HCEC 1CT (cell line): ENCODE measurements around the gene YTHDF1.

Source experiments
- DNase-seq: peaks from one replicate; pipeline ENCODE4 v3.0.0-alpha.2; 2017

The YTHDF1 gene

DNA sequence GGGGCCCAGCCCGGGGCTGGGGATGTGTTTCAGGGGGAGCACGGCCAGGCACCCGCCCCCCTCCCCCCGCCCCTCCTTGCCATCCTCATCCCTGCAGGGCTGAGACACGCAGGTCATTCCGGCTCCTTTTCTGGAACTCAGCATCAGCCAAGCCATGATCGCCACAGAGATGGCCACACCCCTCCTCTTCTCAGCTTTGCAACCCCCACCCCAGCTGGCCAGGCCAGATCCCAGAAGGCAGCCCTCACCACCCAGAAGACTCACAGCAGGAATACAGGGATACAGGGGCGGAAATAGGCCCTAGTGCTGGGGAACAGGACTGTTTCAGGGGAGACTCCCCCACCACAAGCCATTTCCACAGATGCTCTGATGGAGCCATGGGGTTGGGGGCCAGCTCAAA, 33.5 kb downstream of the YTHDF1 start:
- DNase-seq = no peak

DNA sequence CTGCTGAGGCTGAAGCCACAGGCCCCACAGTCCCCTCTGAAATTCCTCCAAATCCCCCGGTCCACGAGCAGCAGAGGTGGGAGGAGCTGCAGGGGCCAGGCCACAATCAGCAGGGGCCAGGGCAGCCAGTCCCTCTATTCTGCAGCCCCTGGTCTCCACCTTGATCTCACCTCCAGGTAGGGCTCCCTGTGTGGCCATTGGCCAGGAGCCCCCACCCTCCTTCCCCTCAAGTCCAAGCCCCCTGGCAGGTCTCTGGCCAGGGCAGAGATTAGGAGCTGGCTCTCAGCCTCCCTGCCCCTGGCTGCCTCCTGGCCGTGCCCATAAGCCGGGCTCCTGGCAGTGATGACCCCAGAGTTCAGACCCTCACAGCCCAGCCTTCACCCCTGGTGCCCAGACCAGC, 34.7 kb downstream of the YTHDF1 start:
- no peak for DNase-seq

DNA sequence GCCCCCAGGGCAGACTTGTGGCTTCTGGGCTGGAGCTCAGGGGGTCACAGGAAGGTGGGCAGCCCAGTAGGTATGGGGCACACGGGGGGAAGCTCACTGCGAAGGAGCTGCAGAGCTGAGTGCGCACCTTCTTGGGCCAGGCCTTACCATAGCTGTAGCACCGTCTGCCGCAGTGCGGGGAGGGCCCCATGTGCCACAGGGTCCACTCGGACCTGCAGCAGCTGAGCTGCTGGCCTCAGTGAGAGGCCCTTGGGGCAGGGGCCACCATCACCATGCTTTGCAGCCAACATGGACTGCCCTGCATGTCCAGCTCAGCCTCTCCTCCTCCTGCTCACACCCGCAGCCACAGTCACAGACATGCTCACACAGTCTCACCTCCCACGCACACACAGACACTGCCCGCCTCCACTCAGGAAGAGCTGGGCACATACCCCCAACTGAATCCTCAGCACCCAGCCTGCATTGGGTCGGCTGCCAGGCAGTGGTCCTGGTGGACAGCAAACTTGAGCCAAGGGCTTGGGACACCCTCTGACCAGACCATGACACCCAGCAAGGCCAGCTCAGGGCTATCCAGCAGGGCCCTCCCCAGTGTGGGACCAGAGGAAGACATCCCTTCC, 35.3 kb downstream of the YTHDF1 start:
- no peak for DNase-seq

DNA sequence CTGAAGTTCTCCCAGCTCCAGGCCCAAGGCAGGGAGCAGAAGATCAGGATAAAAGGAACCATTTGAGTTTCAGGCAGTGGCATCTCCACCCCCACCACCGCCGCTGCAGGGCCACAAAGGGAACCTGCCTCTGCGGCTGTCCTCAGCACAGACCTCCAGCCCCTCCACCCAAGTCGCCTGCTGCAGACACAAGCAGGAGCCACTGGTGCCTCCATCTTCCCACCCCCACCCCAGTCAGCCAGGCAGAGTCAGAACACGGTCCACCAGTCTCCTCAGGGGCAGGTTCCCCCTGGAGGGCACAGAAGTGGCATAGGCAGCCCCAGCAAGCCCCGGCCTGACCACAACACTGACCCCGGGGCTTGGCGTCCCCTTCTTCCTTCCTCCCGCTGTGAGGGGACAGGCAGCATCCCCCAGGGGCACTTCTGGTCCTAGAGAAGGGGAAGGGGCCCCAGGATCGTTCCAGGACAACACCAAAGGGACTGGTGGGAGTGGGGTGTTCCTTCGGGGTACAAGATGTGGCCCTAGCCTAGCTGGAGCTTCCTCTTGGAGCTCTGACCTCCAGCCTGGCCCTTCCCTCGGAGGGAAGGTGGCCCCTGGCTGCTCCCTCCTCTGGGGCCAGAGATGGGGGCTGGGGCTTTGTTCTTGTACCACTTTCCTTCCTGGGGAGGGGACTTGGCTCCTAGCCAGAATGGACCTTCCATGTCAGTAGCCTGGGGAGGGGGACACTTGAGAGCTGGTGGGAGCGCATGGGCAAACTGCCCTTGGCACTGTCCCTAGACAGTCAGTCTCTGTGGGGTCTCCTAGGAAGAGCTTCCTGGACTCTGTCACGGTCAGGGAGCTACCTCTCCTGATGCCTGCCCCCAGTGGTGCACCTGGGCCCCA, 36.0 kb downstream of the YTHDF1 start:
- no peak for DNase-seq

DNA sequence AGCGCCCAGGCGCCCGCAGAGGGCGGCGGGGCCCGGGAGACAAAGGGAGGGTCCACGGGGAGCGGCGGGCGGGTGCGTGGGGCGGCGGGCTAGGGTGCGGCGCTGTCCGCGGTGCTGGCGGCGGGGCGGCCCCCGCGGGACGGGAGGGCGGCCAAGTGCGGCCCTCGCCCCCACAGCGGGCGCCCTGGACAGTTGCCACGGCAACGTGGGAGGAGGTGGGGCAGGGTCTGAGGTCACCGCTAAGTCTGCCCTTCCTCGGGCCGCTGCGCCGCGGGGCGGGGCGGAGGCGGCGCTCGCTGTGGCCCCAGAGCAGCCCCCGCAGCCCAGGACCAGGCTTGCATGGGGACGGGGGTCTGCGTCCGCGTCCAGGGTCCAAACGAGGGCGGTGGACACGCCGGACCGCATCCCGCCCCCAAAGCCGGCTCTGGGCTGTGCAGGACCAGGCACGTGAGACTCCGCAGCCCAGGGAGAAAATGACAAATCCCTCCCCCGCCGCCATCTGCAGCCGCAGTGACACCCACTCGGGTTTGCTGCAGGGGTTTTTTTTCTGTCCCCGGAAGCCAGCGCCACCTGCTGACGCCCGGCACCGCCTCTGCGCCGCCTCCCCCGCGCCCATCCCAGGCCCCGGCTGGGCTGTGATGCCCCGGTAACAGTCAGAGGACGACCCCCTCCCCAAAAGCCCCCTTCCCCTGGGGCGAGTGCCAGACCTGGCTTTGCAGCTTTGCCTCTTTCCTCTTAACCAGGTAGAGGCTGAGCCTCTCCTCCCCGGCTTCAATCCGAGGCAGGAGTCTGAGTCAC, 36.8 kb downstream of the YTHDF1 start:
- DNase-seq = no peak

DNA sequence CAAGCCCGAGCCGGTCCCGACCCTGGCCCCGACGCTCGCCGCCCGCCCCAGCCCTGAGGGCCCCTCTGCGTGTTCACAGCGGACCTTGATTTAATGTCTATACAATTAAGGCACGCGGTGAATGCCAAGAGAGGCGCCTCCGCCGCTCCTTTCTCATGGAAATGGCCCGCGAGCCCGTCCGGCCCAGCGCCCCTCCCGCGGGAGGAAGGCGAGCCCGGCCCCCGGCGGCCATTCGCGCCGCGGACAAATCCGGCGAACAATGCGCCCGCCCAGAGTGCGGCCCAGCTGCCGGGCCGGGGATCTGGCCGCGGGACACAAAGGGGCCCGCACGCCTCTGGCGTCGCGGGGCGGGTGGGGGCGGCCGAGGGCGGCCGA, 37.5 kb downstream of the YTHDF1 start:
- no peak for DNase-seq

DNA sequence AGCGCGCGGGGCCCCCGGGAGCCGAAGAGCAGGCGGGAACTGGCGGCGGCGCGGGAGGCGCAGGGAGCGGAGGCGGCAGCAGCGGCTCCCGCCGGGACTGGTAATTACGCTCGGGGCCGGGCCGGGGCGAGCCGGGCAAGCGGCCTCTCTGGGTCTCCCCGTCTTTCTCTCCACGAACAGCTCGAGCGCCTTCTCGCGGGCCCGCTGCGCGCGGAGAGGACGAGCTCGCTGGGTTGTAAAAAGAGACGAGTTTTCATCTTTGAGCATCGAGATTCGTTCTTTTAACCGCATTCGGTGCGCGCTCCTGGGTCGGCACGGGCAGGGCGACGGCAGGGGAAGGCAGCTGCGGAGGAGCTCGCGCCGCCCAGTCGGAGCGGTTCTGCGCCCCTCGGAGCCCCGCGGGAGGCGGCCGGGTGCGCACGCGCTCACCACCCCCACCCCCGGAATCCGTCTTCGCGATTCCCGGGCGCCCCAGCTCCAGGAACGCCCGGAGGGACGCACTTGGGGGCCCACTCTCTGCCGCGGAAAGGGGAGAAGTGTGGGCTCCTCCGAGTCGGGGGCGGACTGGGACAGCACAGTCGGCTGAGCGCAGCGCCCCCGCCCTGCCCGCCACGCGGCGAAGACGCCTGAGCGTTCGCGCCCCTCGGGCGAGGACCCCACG, 38.0 kb downstream of the YTHDF1 start:
- no peak for DNase-seq

DNA sequence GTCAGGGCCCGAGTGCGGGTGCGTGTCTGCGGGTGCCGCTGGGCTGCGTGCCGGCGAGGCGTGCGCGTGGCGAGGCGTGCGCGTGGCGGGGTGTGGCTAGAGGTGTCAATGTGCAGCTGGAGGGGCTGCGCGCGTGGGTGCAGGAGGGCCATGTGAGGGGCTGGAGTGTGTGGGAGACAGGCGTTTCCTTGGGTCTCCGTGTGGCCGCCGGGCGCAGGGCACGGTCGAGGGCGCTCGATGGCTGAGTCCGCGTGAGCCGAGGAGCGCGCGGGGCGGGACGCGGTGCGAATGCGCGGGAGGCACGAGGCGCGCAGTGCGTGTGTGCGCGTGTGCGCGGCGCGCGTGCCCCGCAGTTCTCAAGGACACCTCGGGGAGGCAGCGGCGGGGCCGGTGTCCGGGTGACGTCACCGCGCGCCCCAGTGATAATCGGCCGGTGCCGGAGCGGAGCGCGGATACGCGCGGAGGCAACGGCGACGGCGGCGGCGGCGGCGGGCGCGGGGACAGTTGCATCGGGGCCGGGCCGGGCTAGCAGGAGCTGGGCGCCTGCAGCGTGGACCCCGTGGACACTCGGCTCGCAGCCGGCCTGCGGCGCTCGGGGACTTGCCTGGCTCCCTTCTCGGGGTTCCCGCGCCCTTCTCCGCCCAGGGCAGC, 38.7 kb downstream of the YTHDF1 start:
- DNase-seq = no peak

DNA sequence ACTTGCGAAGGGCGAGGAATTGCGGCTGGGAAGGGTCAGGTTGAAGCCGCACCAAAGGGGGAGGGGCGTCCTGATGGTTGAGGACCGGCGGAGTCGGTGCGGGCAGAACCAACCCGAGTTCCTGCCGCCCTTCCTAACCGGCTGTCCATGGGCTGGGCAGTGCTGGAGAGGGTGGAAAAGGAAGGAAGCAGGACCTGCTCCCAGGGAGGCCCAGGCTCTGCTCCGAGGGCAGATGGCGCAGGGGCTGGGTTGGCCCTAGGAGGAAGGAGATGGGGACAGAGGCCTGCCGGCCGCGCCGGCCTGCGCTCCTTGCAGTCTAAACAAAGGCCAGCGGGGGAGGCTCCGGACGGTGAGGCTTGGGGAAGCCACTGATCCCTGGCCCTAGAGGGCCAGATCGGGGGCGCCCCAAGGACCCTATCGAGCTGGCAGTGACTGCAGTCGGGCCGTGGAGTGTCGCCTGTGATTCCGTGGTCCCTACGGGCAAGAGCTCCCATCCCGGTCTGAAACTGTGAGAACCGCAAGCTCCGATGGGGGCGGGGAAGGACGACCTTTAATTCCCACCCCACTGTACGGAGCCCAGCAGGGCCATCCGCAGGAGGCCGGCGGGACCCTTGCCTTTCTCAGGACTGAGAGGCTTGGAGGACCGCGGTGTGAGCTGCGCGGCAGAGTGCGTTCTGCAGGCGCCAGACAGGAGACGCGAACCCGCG, 39.4 kb downstream of the YTHDF1 start:
- no peak for DNase-seq

DNA sequence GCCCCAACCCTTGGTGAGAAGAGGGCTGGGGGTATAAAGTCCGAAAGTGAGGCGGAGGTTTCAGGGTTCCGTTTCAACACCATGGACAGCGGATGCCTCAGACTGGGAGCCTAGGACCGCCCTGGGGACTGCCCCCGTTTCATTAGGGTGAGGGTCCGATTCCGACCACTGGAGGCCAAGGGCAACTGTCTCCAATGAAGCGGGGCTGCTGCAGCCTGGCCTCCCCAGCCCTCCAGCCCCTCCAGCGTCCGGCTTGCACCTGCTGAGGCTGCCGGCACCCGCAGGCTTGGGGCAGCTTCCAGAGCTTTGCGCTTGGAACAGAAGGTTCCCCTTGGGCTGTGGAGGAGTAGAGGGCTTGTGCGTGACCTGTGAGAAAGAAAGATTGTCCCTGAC, 39.9 kb downstream of the YTHDF1 start:
- no peak for DNase-seq

DNA sequence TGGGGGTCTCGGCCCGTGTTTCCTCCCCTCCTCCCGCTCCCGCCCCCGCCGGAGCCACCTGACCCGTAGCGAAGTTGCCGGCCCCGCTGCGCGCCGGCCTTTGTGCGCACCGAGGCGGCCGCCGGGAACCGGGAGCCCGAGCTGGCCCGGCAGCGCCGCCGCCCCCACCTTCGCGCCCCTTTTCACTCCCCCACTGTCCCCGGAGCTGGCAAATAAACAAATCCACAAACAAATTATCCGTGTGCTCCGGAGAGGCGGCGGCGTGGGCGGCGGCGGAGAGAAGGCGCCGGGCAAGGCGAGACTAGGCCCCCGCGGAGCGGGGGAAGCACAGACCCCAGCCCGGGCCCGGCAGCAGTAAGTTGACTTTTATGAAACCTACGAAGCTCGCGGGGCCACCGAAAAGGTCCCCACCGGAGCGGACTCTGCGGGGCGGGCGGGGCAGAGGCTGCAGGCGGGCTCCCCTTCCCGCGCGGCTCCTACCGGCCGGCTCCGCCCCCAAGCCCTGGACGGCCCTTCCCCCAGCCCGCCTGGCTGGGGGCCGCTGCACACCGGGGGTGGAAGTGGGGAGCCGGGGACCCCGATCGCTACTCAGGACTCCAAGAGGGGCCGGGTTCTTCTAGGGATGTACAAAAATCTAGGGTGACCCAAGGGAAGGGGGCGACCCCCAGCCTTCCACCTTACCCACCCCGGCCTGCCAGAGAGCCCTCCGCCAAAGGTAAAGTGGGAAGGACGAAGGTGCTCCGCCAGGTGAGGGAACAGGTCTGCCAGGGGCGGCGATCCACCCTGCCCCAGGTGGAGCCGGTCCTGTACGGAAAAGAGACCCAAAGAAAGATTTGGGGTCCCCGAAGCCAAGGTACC, 40.7 kb downstream of the YTHDF1 start:
- no peak for DNase-seq

DNA sequence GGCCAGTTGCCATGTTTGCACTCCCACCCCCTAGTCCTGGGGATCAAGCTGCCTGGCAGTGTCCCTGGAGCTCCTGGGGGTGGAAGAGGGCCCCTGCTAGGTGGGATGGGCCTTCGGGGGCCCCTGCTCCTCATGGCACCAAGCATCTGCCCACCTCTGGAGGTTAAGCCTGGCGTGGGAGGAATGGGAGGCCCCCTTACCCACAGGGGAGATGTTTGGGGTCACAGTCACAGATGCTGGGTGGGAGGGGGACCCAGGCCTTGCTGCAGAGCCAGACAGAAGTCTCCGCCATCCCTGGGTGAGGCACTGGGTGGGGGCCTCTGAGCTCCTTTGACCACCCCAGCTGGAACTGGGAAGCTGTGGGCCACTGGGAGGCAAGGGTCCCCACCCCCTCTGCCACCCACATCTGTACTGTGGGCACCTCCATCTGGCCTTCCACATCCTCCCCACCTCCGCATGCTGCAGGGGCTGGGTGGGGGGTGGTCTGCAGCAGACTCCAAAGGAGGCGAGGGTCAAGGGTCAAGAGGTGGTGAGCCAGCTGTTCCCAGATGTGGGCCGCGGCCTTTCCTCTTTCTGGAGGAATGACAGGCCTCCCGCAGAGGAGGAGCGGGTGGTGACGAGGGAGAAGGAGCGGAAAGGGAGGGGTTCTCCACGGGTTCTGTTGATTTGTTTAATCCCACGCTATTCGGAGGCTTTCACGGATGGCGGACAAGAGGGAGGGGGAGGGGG, 41.5 kb downstream of the YTHDF1 start:
- no peak for DNase-seq

DNA sequence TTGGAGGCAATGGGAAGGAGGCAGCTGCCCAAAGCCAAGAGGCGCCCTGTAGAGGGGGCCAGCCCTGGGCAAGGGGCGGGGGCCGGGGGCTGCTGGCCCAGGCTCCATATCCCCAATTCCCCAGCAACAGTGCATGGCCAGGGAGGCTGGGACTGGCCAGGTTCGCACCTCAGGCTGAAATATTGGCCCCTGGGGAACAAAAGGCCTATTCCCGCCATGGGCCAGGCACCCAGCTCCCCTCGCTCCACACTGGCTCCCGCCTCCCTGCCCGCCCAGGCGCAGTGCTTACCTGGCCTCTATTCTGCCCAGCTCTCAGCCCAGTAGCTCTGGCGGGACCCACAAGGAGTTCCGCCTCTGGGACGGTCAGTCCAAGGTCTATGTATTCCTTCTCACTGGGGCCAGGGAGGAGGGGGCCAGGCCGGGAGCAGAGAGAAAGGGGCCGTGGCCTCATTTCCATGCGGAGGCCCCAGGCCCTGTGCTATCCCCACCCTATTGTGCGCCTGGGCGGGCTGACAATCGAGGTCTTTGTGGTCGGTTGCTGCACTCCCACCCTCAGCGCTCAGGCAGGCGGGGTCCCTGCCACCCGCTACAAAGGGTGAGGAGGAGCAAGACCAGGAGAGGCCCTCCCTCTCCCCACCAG, 42.3 kb downstream of the YTHDF1 start:
- no peak for DNase-seq

DNA sequence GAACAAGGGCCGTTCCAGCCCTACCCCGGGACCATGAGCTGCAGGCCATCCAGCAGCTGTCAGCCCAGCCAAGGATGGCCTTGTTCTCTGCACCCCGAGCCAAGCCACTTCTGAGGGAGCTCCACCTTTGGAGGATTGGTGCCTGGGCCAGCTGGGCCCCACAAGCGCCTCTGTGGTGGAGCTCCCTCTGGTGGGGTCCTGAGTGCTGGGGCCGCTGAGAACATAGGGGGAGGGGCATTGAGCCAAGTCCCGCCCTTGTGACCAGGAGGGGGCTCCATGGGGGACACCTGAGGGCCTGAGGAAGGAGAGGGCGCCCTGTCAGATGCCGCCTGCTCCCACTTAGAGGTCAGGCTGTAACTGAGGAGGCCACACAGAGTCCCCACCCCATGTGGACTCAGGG, 43.2 kb downstream of the YTHDF1 start:
- no peak for DNase-seq

DNA sequence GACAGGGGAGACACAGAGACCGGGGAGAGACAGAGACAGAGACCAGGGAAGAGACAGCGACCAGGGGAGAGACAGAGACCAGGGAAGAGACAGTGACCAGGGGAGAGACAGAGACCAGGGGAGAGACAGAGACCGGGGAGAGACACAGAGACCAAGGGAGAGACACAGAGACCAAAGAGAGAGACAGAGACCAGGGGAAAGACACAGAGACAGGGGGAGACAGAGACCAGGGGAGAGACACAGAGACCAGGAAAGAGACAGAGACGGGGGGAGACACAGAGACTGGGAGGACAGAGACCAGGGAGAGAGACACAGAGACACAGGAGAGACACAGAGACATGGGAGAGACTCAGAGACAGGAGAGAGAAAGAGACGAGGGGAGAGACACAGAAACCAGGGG, 43.9 kb downstream of the YTHDF1 start:
- DNase-seq = no peak

DNA sequence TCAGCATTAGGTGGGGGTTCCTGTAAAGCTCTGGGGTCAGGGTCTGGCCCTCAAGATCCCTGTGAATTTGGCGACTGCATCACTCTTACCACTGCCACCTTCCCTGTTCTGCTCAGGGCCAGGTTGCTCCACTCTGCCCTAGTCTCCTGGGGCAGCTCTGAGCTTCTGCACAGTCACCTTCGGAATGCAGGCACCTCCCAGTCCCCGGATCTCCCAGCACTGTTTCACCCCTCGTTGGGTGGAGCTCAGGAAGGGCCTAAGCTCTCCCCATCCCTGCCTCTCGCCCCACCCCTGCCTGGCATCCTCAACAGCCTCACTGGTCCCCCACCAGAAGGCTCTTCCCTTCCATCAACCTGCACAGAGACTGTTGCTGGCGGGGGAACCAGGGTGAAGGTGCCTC, 46.2 kb downstream of the YTHDF1 start:
- no peak for DNase-seq

DNA sequence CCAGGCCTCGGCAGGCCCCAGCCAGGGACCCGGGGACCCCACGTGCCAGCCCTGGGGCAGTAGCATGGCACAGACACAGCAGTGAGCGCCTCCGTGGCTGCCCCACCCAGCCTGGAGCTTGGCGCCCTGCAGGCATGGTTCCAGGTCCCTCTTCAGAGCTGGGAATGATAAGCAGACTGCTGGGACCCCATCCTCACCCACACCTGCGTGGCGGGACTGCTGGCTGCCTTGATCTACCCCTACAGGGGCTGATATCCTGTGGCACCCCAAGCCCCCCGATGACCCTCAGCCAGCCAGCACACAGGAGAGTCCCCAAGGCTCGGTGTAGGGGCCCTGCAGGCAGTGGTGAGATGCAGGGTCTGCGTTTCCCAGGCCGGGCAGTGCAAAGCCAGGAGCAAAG, 47.1 kb downstream of the YTHDF1 start:
- no peak for DNase-seq

DNA sequence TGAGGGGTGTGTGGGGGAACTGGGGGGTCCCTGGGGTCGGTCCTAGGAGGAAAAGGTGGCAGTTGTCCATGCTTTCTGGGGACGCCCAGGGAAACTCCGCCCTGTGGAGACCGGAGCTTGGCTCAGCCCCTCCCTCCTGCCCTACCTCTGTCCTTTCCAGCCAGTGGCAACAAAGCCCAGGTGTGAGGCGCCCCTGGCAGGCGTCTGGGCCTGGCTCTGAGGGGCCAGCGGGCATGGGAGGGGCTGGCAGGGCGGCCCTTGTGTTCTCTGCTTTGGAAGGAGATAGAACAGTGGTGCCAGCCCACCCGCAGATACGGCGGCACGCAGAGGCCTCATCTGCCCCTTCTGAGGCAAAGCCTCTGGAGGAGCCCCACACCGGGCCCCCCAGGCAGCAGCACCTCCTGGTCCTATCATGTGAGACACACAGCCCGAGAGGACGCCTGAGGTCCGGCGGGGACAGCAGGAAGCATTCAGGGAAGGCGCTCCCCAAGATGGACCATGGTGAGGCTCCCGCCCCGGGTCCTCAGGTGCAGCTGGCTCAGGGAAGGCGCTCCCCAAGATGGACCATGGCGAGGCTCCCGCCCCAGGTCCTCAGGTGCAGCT, 47.9 kb downstream of the YTHDF1 start:
- no peak for DNase-seq
